Transverse colon (tissue), 4 donors: ENCODE results near the gene SERGEF. TPM values are rescaled to one million over a fixed set of nuclear protein-coding genes. Genes with fewer than 3 reads are reported as not detected.

Experiments
- DNase-seq: peaks from one replicate; pipeline ENCODE4 v3.0.0-alpha.2; 2019
- H3K27ac ChIP-seq, 4 donors: fragments of 200-600 bp; sonication (generic); 2 replicates each; pipeline ENCODE4 v1.5.1; 2016 to 2018; ENCODE audit warnings: inconsistent platforms in 4 of 4
- H3K27me3 ChIP-seq: fragments of 200-600 bp; sonication (generic); 2 replicates; pipeline ENCODE4 v1.5.1; 2017; ENCODE audit warnings: inconsistent platforms
- H3K36me3 ChIP-seq, 4 donors: fragments of 200-600 bp; sonication (generic); 2 replicates each; pipeline ENCODE4 v1.5.1; 2017 to 2019; ENCODE audit warnings: inconsistent platforms in 4 of 4
- H3K4me1 ChIP-seq, 4 donors: fragments of 200-600 bp; sonication (generic); 2 replicates each; pipeline ENCODE4 v1.5.1; 2017 to 2020; ENCODE audit warnings: inconsistent platforms in 4 of 4
- H3K4me3 ChIP-seq, 4 donors: fragments of 200-600 bp; sonication (generic); 1 replicate in 1 of 4; 2 replicates in 3 of 4; pipeline versions ENCODE4 v1.5.1 to v1.6.1; 2017 to 2019; ENCODE audit warnings: inconsistent platforms in 4 of 4
- H3K9me3 ChIP-seq, 2 donors: fragments of 200-600 bp; sonication (generic); 2 replicates each; pipeline ENCODE4 v1.5.1; 2017 to 2019; ENCODE audit warnings: inconsistent platforms in 2 of 2
- CTCF ChIP-seq, 5 experiments: fragments of 200-600 bp in 3 of 5; fragments of 450-650 bp in 2 of 5; sonication (generic) in 3 of 5; IDR thresholded peaks; 1 replicate in 2 of 5; 2 replicates in 3 of 5; pipeline ENCODE4 v1.5.1; 2016 to 2017; ENCODE audit warnings: antibody characterized with exemption in 5 of 5, inconsistent platforms in 3 of 5, mild to moderate bottlenecking in 2 of 5, moderate library complexity in 1 of 5
- EP300 ChIP-seq: sonication (generic); formaldehyde crosslinking; IDR thresholded peaks from one replicate; pipeline ENCODE4 v1.6.1; 2017; ENCODE audit warnings: antibody characterized with exemption, low read depth
- POLR2A ChIP-seq: fragments of 450-650 bp; IDR thresholded peaks from one replicate; pipeline ENCODE4 v1.6.1; 2016; ENCODE audit warnings: antibody characterized with exemption, mild to moderate bottlenecking, moderate library complexity
- POLR2AphosphoS5 ChIP-seq, 3 donors: sonication (generic); formaldehyde crosslinking; IDR thresholded peaks; one replicate each; pipeline ENCODE4 v1.6.1; 2016; ENCODE audit warnings: antibody characterized with exemption in 3 of 3
- WGBS, 2 donors: methylation state at CpG; one replicate each; pipeline ENCODE4 v1.1.5; 2018; ENCODE audit warnings: low coverage in 1 of 2; 5-methylcytosine and 5-hydroxymethylcytosine counted together
- in situ Hi-C, 4 donors: fragments of 200-750 bp; cut with MboI; loops; one replicate each; pipeline versions ENCODE4 v1.15.0 to v1.15.1; 2017; ENCODE audit warnings: low sequenced_read_pairs in 3 of 4, low pct_ligation_motif_present in 1 of 4, low pct_unique_long_range_greater_than_20kb in 1 of 4
- intact Hi-C: fragments of 100-400 bp; cut with DNase I; formaldehyde crosslinking; loops from one replicate; pipeline ENCODE4 v1.15.1; 2023; ENCODE audit warnings: low total_unique reads
- total RNA-seq, 4 donors: library from RNA; depleted of rRNA; stranded (reverse); fragments of >200 nt; gene quantifications; one replicate each; pipeline ENCODE4 v1.1.0, GENCODE V29; 2016

SERGEF gene
- total RNA-seq, 4 donors from 2014 or later = 11.6 to 28.9 (median 19.1) TPM

GRCh38 chr11:17852246-17852645 is 160.6 kb downstream of the SERGEF start:
- Histone ChIP-seq H3K4me3 (no peak overlapping the region), H3K27ac (no peak overlapping the region), H3K4me1 (no peaks in the 10 kb centered on the region), H3K9me3 (no peaks in the 10 kb centered on the region), H3K36me3 (no peaks in the 10 kb centered on the region), H3K27me3 (no peaks in the 10 kb centered on the region)
- 89% methylated on average over 1 of the region's 1 CpG; no CpG with 5 or more reads in 1 of the 2 donors for whole genome bisulfite sequencing, 2 donors
- intact Hi-C loops = no loop called here
- in situ Hi-C loops = no loop called here
- no peak for DNase-seq
- no peak for TF ChIP-seq CTCF (IDR thresholded peaks at IDR 0.05)
- no peak for TF ChIP-seq POLR2A
- TF ChIP-seq EP300 = no peak
- no peak for TF ChIP-seq POLR2AphosphoS5 (IDR thresholded peaks at IDR 0.05)

- H3K27ac ChIP-seq = no peak overlapping the region
- in situ Hi-C loops = no loop called here
- no peaks in the 10 kb centered on the region for H3K9me3 ChIP-seq
- no peaks in the 10 kb centered on the region for H3K4me1 ChIP-seq
- intact Hi-C loops = no loop called here
- H3K4me3 ChIP-seq = no peak overlapping the region
- 91 to 100% methylated on average over 1 of the region's 1 CpG for WGBS, 2 donors
- TF ChIP-seq CTCF (IDR thresholded peaks at IDR 0.05) = no peak
- TF ChIP-seq POLR2AphosphoS5 (IDR thresholded peaks at IDR 0.05) = no peak
- no peak for TF ChIP-seq EP300
- no peaks in the 10 kb centered on the region for H3K36me3 ChIP-seq
- no peaks in the 10 kb centered on the region for H3K27me3 ChIP-seq
- no peak for DNase-seq
Measured at GRCh38 chr11:17851697-17852096, 161.2 kb downstream of the SERGEF start.

GRCh38 chr11:17850336-17850735 is 162.5 kb downstream of the SERGEF start:
- H3K27me3 ChIP-seq = no peaks in the 10 kb centered on the region
- H3K9me3 ChIP-seq = no peaks in the 10 kb centered on the region
- intact Hi-C loops = no loop called here
- TF ChIP-seq POLR2A = no peak
- TF ChIP-seq POLR2AphosphoS5 (IDR thresholded peaks at IDR 0.05) = no peak
- no peak for TF ChIP-seq CTCF (IDR thresholded peaks at IDR 0.05)
- TF ChIP-seq EP300 = no peak
- DNase-seq = no peak
- H3K27ac ChIP-seq = no peak overlapping the region
- in situ Hi-C loops = no loop called here
- H3K36me3 ChIP-seq = no peaks in the 10 kb centered on the region
- 91 to 100% methylated on average over 1 to 2 of the region's 2 CpGs for WGBS, 2 donors
- no peak overlapping the region for H3K4me3 ChIP-seq
- H3K4me1 ChIP-seq = no peaks in the 10 kb centered on the region

DNA sequence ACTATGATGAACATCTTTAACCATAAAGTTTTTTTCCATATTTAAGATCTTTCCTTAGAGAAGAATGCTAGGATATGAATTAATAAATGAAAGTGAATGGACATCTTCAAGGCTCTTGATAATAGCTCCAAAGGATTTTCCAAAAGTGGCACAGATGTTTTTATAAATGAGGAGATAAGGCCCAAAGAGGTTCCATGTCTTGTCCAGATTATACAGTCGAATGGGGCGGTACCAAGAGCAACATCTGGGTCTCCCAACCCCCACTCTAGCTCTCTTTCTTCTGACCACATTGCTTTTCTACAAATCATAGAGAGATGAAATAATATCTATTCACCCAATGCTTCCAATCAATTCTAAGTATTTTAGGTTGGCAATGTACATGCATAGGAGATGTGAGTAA is 164.1 kb downstream of the SERGEF start:
- intact Hi-C loops = no loop called here
- H3K4me1 ChIP-seq = no peaks in the 10 kb centered on the region
- no peaks in the 10 kb centered on the region for H3K27me3 ChIP-seq
- no peaks in the 10 kb centered on the region for H3K36me3 ChIP-seq
- no peak overlapping the region for H3K27ac ChIP-seq
- no peaks in the 10 kb centered on the region for H3K9me3 ChIP-seq
- 100% methylated on average over 2 of the region's 2 CpGs for WGBS, 2 donors
- DNase-seq = no peak
- in situ Hi-C loops = no loop called here
- H3K4me3 ChIP-seq = no peak overlapping the region
- no peak for TF ChIP-seq POLR2AphosphoS5 (IDR thresholded peaks at IDR 0.05)
- TF ChIP-seq EP300 = no peak
- TF ChIP-seq CTCF (IDR thresholded peaks at IDR 0.05) = no peak
- no peak for TF ChIP-seq POLR2A
